ENCODE results near the gene PSMC5. TPM values are rescaled to one million over a fixed set of nuclear protein-coding genes. Genes with fewer than 3 reads are reported as not detected.

Gene PSMC5
- total RNA-seq, 2 experiments from 2014 or later, result 176 to 179 TPM

DNA sequence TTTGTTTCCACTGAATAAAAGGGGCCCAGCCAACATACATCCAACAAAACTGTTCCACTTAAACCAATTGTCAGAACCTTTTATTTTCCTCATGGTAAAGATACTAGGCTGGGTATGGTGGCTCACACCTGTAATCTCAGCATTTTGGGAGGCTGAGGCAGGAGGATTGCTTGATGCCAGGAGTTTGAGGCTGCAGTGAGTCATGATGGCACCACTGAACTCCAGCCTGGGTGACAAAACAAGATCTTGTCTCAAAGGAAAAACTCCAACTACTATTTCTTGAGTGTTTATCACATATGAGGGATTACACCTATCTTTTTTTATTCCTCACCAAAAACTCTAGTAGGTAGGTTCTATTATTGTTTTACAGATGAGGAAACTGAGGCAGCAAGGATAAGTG is 4.7 kb upstream of the PSMC5 start:
- no peak for ATAC-seq
- H3K27ac Mint-ChIP-seq, result peak overlapping the region; percentile 36
- CTCF ChIA-PET, result no interaction called here
- H3K4me1 Mint-ChIP-seq (ENCODE audit: low read depth), result peaks cover 49% of the 10 kb centered on the region
- H3K36me3 Mint-ChIP-seq (ENCODE audit: low read depth), result peaks cover 88% of the 10 kb centered on the region
- no peaks in the 10 kb centered on the region for H3K9me3 Mint-ChIP-seq (ENCODE audit: insufficient read depth)
- POLR2A ChIA-PET, result no interaction called here
- no peaks in the 10 kb centered on the region for H3K27me3 Mint-ChIP-seq (ENCODE audit: low read depth)
- DNase-seq, result no peak
- no peak overlapping the region for H3K4me3 Mint-ChIP-seq

- no peak for DNase-seq
- no peaks in the 10 kb centered on the region for H3K9me3 Mint-ChIP-seq (ENCODE audit: insufficient read depth)
- no peak overlapping the region for H3K4me3 Mint-ChIP-seq
- peaks cover 58% of the 10 kb centered on the region for H3K4me1 Mint-ChIP-seq (ENCODE audit: low read depth)
- peak overlapping the region; percentile 41 for H3K27ac Mint-ChIP-seq
- CTCF ChIA-PET, result interaction anchor here (0.7 to 1.5 kb wide), 3 partner anchors 11 to 50 kb away, joined by 3 read pairs; partner anchors contain the start of genes CCDC47 and DDX42
- POLR2A ChIA-PET, result interaction anchor here (1.3 to 11.3 kb wide), 2 partner anchors 18 to 130 kb away, joined by 3 to 124 read pairs; partner anchors contain the start of gene SMARCD2
- no peak for ATAC-seq
- H3K36me3 Mint-ChIP-seq (ENCODE audit: low read depth), result peaks cover 82% of the 10 kb centered on the region
- H3K27me3 Mint-ChIP-seq (ENCODE audit: low read depth), result no peaks in the 10 kb centered on the region
These were observed 3.4 kb upstream of the PSMC5 start for GRCh38 chr17:63823659-63824331.

- POLR2A ChIA-PET, result interaction anchor here (1.3 to 11.3 kb wide), 2 partner anchors 17 to 130 kb away, joined by 3 to 124 read pairs; partner anchors contain the start of gene SMARCD2
- H3K27me3 Mint-ChIP-seq (ENCODE audit: low read depth), result no peaks in the 10 kb centered on the region
- CTCF ChIA-PET, result interaction anchor here (0.7 to 1.5 kb wide), 3 partner anchors 10 to 51 kb away, joined by 3 read pairs; partner anchors contain the start of genes CCDC47 and DDX42
- peak overlapping the region; percentile 35 for H3K27ac Mint-ChIP-seq
- H3K9me3 Mint-ChIP-seq (ENCODE audit: insufficient read depth), result no peaks in the 10 kb centered on the region
- DNase-seq (no peak), ATAC-seq (no peak)
- H3K36me3 Mint-ChIP-seq (ENCODE audit: low read depth), result peaks cover 83% of the 10 kb centered on the region
- no peak overlapping the region for H3K4me3 Mint-ChIP-seq
- H3K4me1 Mint-ChIP-seq (ENCODE audit: low read depth), result peaks cover 60% of the 10 kb centered on the region
These were observed 2.9 kb upstream of the PSMC5 start for GRCh38 chr17:63824362-63824761.

DNA sequence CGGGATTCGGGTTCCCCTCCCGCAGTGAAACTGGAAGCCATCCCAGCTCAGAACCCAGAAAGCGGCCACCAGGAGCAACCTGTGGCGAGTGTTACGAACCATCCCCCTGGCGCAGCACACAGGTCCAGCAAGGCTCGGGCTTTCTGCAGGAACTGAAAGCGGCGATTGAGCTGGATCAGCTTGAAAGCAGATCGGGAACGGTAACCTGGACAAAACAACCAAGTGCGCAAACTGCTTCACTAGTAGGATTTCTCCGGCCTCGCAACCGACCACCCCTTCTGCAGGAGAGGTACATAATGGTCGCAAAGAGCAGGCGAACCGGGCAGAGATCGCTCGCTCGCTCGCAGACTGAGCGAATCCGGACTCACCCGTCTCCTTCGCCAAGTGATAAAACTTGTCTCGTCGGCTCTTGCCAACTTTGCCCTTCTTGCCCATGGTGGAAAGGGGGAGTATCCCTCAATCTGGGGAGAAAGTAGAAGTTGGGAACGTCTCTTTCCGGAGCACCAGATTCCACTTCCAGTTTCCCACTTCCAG is 696 bp upstream of the PSMC5 start:
- peak overlapping the region; percentile 97 for H3K4me3 Mint-ChIP-seq
- H3K27ac Mint-ChIP-seq, result peak overlapping the region; percentile 100
- POLR2A ChIA-PET, result interaction anchor here (0.6 to 11.3 kb wide), 6 partner anchors 14 to 129 kb away, joined by 3 to 124 read pairs (median 10); partner anchors contain the start of genes CCDC47, DDX42 and SMARCD2
- H3K36me3 Mint-ChIP-seq (ENCODE audit: low read depth), result peaks cover 86% of the 10 kb centered on the region
- H3K9me3 Mint-ChIP-seq (ENCODE audit: insufficient read depth), result no peaks in the 10 kb centered on the region
- ATAC-seq (peak; percentile 14), DNase-seq (no peak)
- CTCF ChIA-PET, result interaction anchor here (0.8 to 2.8 kb wide), 6 partner anchors 8 to 53 kb away, joined by 3 to 11 read pairs (median 8); partner anchors contain the start of genes CCDC47 and DDX42
- no peaks in the 10 kb centered on the region for H3K27me3 Mint-ChIP-seq (ENCODE audit: low read depth)
- H3K4me1 Mint-ChIP-seq (ENCODE audit: low read depth), result peaks cover 78% of the 10 kb centered on the region

- no peak for ATAC-seq
- peaks cover 88% of the 10 kb centered on the region for H3K36me3 Mint-ChIP-seq (ENCODE audit: low read depth)
- no peaks in the 10 kb centered on the region for H3K27me3 Mint-ChIP-seq (ENCODE audit: low read depth)
- POLR2A ChIA-PET, result interaction anchor here (0.8 to 11.3 kb wide), 7 partner anchors 9 to 134 kb away, joined by 3 to 124 read pairs (median 4); partner anchors contain the start of genes CCDC47, DDX42 and SMARCD2
- peak overlapping the region; percentile 97 for H3K4me3 Mint-ChIP-seq
- H3K27ac Mint-ChIP-seq, result peak overlapping the region; percentile 100
- no peak for DNase-seq
- H3K4me1 Mint-ChIP-seq (ENCODE audit: low read depth), result peaks cover 81% of the 10 kb centered on the region
- CTCF ChIA-PET, result interaction anchor here (0.7 to 5.0 kb wide), 11 partner anchors 8 to 130 kb away, joined by 3 to 56 read pairs (median 4); partner anchors contain the start of genes CCDC47 and DDX42
- H3K9me3 Mint-ChIP-seq (ENCODE audit: insufficient read depth), result no peaks in the 10 kb centered on the region
These were observed 580 bp downstream of the PSMC5 start for GRCh38 chr17:63827801-63828221.

DNA sequence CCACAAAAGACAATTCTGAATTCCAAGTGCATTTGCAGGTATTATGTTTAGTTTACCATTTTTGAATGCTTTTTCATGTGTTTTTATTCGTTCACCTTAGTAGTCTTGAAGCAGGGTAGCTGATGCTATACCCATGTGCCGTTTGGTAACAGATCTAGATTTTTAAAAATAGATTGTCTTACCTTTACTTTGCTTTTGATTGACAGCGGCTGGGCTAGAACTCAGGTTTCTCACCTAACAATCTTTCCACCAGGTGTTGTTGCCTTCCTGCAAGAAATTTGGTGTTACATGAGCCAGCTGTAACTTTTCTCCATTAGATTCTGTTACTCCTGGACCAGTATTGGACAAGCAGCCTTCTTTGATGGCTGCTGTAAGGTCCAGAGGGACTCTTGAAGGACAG is 1.7 kb downstream of the PSMC5 start:
- Mint-ChIP-seq H3K36me3 (ENCODE audit: low read depth) (peaks cover 88% of the 10 kb centered on the region), H3K27ac (peak overlapping the region; percentile 37), H3K9me3 (ENCODE audit: insufficient read depth) (no peaks in the 10 kb centered on the region), H3K4me3 (peak overlapping the region; percentile 97), H3K27me3 (ENCODE audit: low read depth) (no peaks in the 10 kb centered on the region), H3K4me1 (ENCODE audit: low read depth) (peaks cover 72% of the 10 kb centered on the region)
- DNase-seq (no peak), ATAC-seq (no peak)
- ChIA-PET CTCF (interaction anchor here (0.8 to 5.0 kb wide), 8 partner anchors 11 to 195 kb away, joined by 3 to 56 read pairs (median 5); partner anchors contain the start of genes CCDC47 and DDX42), POLR2A (interaction anchor here (1.0 to 11.3 kb wide), 6 partner anchors 13 to 131 kb away, joined by 3 to 124 read pairs (median 8); partner anchors contain the start of genes CCDC47, DDX42 and SMARCD2)

DNA sequence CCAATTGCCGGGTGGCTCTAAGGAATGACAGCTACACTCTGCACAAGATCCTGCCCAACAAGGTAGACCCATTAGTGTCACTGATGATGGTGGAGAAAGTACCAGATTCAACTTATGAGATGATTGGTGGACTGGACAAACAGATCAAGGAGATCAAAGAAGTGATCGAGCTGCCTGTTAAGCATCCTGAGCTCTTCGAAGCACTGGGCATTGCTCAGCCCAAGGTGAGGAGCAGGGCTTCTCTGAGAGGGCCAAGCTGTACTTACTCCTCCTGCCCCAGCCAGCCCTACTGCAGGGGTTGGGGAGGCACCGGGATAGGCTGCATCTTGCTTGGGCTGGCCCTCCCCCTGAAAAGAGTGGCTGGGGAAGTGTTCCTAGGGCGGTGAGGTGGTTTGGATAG is 3.0 kb downstream of the PSMC5 start:
- DNase-seq (no peak), ATAC-seq (no peak)
- Mint-ChIP-seq H3K27me3 (ENCODE audit: low read depth) (no peaks in the 10 kb centered on the region), H3K4me3 (no peak overlapping the region), H3K9me3 (ENCODE audit: insufficient read depth) (no peaks in the 10 kb centered on the region), H3K27ac (peak overlapping the region; percentile 12), H3K36me3 (ENCODE audit: low read depth) (peaks cover 83% of the 10 kb centered on the region), H3K4me1 (ENCODE audit: low read depth) (peaks cover 67% of the 10 kb centered on the region)
- ChIA-PET POLR2A (interaction anchor here (1.0 to 11.3 kb wide), 4 partner anchors 11 to 79 kb away, joined by 3 to 124 read pairs (median 6); partner anchors contain the start of genes CCDC47, DDX42 and SMARCD2), CTCF (interaction anchor here (1.3 to 5.0 kb wide), 4 partner anchors 9 to 138 kb away, joined by 4 to 56 read pairs (median 4); partner anchors contain the start of genes CCDC47 and DDX42)

DNA sequence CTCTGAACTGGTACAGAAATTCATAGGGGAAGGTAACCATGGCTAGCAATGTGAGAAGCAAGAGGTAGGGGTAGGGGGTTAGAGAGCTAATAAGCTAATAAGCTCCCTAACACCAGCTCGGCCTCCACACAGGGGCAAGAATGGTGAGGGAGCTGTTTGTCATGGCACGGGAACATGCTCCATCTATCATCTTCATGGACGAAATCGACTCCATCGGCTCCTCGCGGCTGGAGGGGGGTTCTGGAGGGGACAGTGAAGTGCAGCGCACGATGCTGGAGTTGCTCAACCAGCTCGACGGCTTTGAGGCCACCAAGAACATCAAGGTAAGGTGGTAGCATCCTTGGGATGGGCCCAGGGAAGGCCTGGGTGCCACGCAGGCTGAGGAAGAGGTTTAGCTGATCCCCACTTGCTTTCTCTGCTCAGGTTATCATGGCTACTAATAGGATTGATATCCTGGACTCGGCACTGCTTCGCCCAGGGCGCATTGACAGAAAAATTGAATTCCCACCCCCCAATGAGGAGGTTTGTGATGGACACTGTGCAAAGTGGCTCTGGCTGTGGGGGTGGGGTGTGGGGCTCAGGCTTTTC is 3.8 kb downstream of the PSMC5 start:
- ChIA-PET CTCF (interaction anchor here (0.9 to 5.0 kb wide), 5 partner anchors 9 to 57 kb away, joined by 3 to 56 read pairs (median 5); partner anchors contain the start of genes CCDC47 and DDX42), POLR2A (interaction anchor here (1.5 to 11.3 kb wide), 3 partner anchors 11 to 57 kb away, joined by 4 to 124 read pairs (median 7); partner anchors contain the start of genes CCDC47, DDX42 and SMARCD2)
- Mint-ChIP-seq H3K36me3 (ENCODE audit: low read depth) (peaks cover 82% of the 10 kb centered on the region), H3K27ac (peak overlapping the region; percentile 85), H3K27me3 (ENCODE audit: low read depth) (no peaks in the 10 kb centered on the region), H3K9me3 (ENCODE audit: insufficient read depth) (no peaks in the 10 kb centered on the region), H3K4me1 (ENCODE audit: low read depth) (peaks cover 62% of the 10 kb centered on the region), H3K4me3 (peak overlapping the region; percentile 31)
- DNase-seq, result no peak
- ATAC-seq, result no peak

GRCh38 chr17:63831505-63831904 is 4.3 kb downstream of the PSMC5 start:
- peak overlapping the region; percentile 85 for H3K27ac Mint-ChIP-seq
- peaks cover 82% of the 10 kb centered on the region for H3K36me3 Mint-ChIP-seq (ENCODE audit: low read depth)
- peaks cover 57% of the 10 kb centered on the region for H3K4me1 Mint-ChIP-seq (ENCODE audit: low read depth)
- H3K4me3 Mint-ChIP-seq, result peak overlapping the region; percentile 31
- ChIA-PET POLR2A (interaction anchor here (1.0 to 11.3 kb wide), 3 partner anchors 10 to 12 kb away, joined by 5 to 124 read pairs (median 7); partner anchors contain the start of gene SMARCD2), CTCF (interaction anchor here (0.8 to 5.0 kb wide), 5 partner anchors 8 to 58 kb away, joined by 3 to 56 read pairs (median 5); partner anchors contain the start of genes CCDC47 and DDX42)
- H3K9me3 Mint-ChIP-seq (ENCODE audit: insufficient read depth), result no peaks in the 10 kb centered on the region
- DNase-seq (no peak), ATAC-seq (no peak)
- H3K27me3 Mint-ChIP-seq (ENCODE audit: low read depth), result no peaks in the 10 kb centered on the region

- Mint-ChIP-seq H3K4me1 (ENCODE audit: low read depth) (peaks cover 56% of the 10 kb centered on the region), H3K36me3 (ENCODE audit: low read depth) (peaks cover 82% of the 10 kb centered on the region), H3K4me3 (no peak overlapping the region), H3K27ac (peak overlapping the region; percentile 85), H3K27me3 (ENCODE audit: low read depth) (no peaks in the 10 kb centered on the region), H3K9me3 (ENCODE audit: insufficient read depth) (no peaks in the 10 kb centered on the region)
- ChIA-PET POLR2A (interaction anchor here (1.0 to 11.3 kb wide), 3 partner anchors 9 to 13 kb away, joined by 5 to 124 read pairs (median 7); partner anchors contain the start of gene SMARCD2), CTCF (interaction anchor here (0.8 to 5.0 kb wide), 5 partner anchors 8 to 58 kb away, joined by 3 to 56 read pairs (median 5); partner anchors contain the start of genes CCDC47 and DDX42)
- DNase-seq (no peak), ATAC-seq (no peak)
These were observed 4.8 kb downstream of the PSMC5 start for GRCh38 chr17:63832014-63832413.

GRCh38 chr17:63832455-63832854 is 5.2 kb downstream of the PSMC5 start:
- POLR2A ChIA-PET, result interaction anchor here (1.0 to 11.3 kb wide), 3 partner anchors 9 to 135 kb away, joined by 5 to 124 read pairs (median 8); partner anchors contain the start of gene SMARCD2
- Mint-ChIP-seq H3K4me3 (no peak overlapping the region), H3K27me3 (ENCODE audit: low read depth) (no peaks in the 10 kb centered on the region), H3K4me1 (ENCODE audit: low read depth) (peaks cover 56% of the 10 kb centered on the region), H3K9me3 (ENCODE audit: insufficient read depth) (no peaks in the 10 kb centered on the region), H3K27ac (peak overlapping the region; percentile 85), H3K36me3 (ENCODE audit: low read depth) (peaks cover 81% of the 10 kb centered on the region)
- ATAC-seq (no peak), DNase-seq (no peak)
- CTCF ChIA-PET, result interaction anchor here (0.8 to 5.0 kb wide), 3 partner anchors 7 to 59 kb away, joined by 3 to 56 read pairs (median 5); partner anchors contain the start of genes CCDC47 and DDX42

Data from activated CD8-positive, alpha-beta T cell treated with anti-CD3 and anti-CD28 coated beads, Interleukin-2, amount 10 ng/mL, durations not matched to agents 7 days and 5 days (primary cell).